Measurements from ENCODE around the gene KITLG.

The KITLG gene

DNA sequence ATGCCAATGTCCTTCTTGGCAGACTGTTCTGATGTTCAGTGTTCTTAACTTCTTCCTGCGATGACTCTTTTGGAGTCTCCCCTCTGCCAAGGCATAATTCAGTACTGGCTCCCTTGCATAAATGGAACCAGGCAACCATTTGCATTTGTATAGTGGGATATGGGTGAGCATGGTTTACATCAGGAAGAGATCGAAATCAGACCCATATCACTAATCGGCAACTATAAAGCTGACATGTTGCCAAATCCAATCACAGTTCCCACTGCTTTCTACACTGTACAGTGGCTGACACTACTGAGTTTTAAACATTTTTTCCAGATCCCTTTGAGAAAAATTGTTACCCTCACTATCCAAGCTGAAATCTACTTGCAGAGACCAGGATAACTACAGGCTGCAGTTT lies 83.8 kb downstream of the KITLG start:
- Histone ChIP-seq H3K36me3 (ENCODE audit: control insufficient read depth in 1 of 2, insufficient read depth in 2 of 2, low read length in 2 of 2) (no peaks in the 10 kb centered on the region), H3K18ac (ENCODE audit: low read length) (no peak overlapping the region), H3K4me2 (ENCODE audit: low read length) (no peak overlapping the region), H3K27me3 (ENCODE audit: insufficient read depth, low read length) (no peaks in the 10 kb centered on the region), H3K14ac (ENCODE audit: low read length) (no peak overlapping the region), H2AK5ac (ENCODE audit: low read length) (no peak overlapping the region), H2AFZ (ENCODE audit: insufficient read depth, low read length, poor library complexity) (no peak overlapping the region), H4K8ac (ENCODE audit: low read depth, low read length) (no peak overlapping the region), H4K12ac (ENCODE audit: low read depth, low read length) (no peak overlapping the region), H3K4me1 (ENCODE audit: control insufficient read depth in 1 of 2, insufficient read depth in 2 of 2, low read length in 2 of 2) (no peaks in the 10 kb centered on the region), H3K4ac (ENCODE audit: low read depth, low read length) (no peak overlapping the region), H3K4me3 (ENCODE audit: low read depth, low read length) (no peak overlapping the region), H3K79me1 (ENCODE audit: low read length) (no peaks in the 10 kb centered on the region), H3K9ac (ENCODE audit: low read length) (no peak overlapping the region), H3K9me3 (ENCODE audit: insufficient read depth, low read depth, low read length) (no peaks in the 10 kb centered on the region), H3K27ac (ENCODE audit: low read depth, low read length) (no peak overlapping the region), H2BK5ac (ENCODE audit: low read depth, low read length, poor library complexity) (no peak overlapping the region), H3K79me2 (ENCODE audit: control insufficient read depth, insufficient read depth, low read length, poor library complexity) (no peaks in the 10 kb centered on the region), H2BK12ac (ENCODE audit: low read length) (no peak overlapping the region), H2BK120ac (ENCODE audit: insufficient read depth, low read length, poor library complexity) (no peak overlapping the region), H3K23ac (ENCODE audit: low read length) (no peak overlapping the region), H4K91ac (ENCODE audit: low read depth, low read length) (no peak overlapping the region)
- no peak for DNase-seq
- WGBS (ENCODE audit: extremely low coverage, insufficient coverage, insufficient read length) = no CpG with 5 or more reads among the region's 3 CpGs

DNA sequence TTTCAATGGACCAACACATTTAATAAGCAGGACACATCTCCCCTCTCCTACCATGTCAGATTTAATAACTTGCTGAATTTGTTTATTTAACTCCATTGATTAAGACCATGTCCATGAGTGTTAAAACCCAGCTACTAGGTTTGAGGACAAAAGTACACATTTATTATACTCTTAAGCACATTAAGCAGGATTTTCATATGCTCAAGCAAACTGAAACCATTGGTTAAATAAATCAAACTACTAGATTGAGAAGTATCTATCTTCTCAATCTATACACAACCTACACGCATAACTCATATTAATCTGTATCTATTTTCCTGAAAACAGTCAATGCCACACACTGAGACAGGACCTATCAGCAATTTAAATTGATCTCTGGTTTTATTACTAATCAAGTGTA lies 85.2 kb downstream of the KITLG start:
- Histone ChIP-seq H3K79me1 (ENCODE audit: low read length) (no peaks in the 10 kb centered on the region), H3K14ac (ENCODE audit: low read length) (no peak overlapping the region), H3K4ac (ENCODE audit: low read depth, low read length) (no peak overlapping the region), H4K12ac (ENCODE audit: low read depth, low read length) (no peak overlapping the region), H3K18ac (ENCODE audit: low read length) (no peak overlapping the region), H3K36me3 (ENCODE audit: control insufficient read depth in 1 of 2, insufficient read depth in 2 of 2, low read length in 2 of 2) (no peaks in the 10 kb centered on the region), H3K23ac (ENCODE audit: low read length) (no peak overlapping the region), H4K8ac (ENCODE audit: low read depth, low read length) (no peak overlapping the region), H3K4me1 (ENCODE audit: control insufficient read depth in 1 of 2, insufficient read depth in 2 of 2, low read length in 2 of 2) (no peaks in the 10 kb centered on the region), H3K9me3 (ENCODE audit: insufficient read depth, low read depth, low read length) (no peaks in the 10 kb centered on the region), H3K9ac (ENCODE audit: low read length) (no peak overlapping the region), H4K91ac (ENCODE audit: low read depth, low read length) (no peak overlapping the region), H3K79me2 (ENCODE audit: control insufficient read depth, insufficient read depth, low read length, poor library complexity) (no peaks in the 10 kb centered on the region), H3K4me3 (ENCODE audit: low read depth, low read length) (no peak overlapping the region), H3K4me2 (ENCODE audit: low read length) (no peak overlapping the region), H3K27ac (ENCODE audit: low read depth, low read length) (no peak overlapping the region), H3K27me3 (ENCODE audit: insufficient read depth, low read length) (no peaks in the 10 kb centered on the region), H2BK5ac (ENCODE audit: low read depth, low read length, poor library complexity) (no peak overlapping the region), H2AK5ac (ENCODE audit: low read length) (no peak overlapping the region), H2BK12ac (ENCODE audit: low read length) (no peak overlapping the region), H2AFZ (ENCODE audit: insufficient read depth, low read length, poor library complexity) (no peak overlapping the region), H2BK120ac (ENCODE audit: insufficient read depth, low read length, poor library complexity) (no peak overlapping the region)
- WGBS (ENCODE audit: extremely low coverage, insufficient coverage, insufficient read length) = 100% methylated on average over 1 of the region's 1 CpG
- no peak for DNase-seq

DNA sequence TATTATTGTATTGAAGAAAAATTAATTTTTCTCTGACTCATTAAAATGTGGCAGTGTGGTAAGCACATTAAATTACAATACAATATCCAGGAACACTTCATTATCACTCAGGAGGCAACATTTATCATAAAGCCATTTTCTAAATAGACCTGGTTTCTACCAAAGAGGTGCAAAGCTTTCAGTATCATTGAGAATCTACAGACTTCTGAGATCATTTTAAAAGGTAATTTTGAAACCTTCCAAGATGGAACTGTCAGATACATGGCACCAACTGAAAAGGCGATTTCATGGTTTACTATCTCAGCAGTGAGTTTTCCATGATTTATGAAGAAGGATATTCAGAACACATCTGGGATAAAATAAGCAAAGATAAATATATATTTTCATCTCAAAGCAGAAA lies 85.8 kb downstream of the KITLG start:
- Histone ChIP-seq H3K79me2 (ENCODE audit: control insufficient read depth, insufficient read depth, low read length, poor library complexity) (no peaks in the 10 kb centered on the region), H3K27ac (ENCODE audit: low read depth, low read length) (no peak overlapping the region), H2BK5ac (ENCODE audit: low read depth, low read length, poor library complexity) (no peak overlapping the region), H2BK12ac (ENCODE audit: low read length) (no peak overlapping the region), H3K27me3 (ENCODE audit: insufficient read depth, low read length) (no peaks in the 10 kb centered on the region), H3K18ac (ENCODE audit: low read length) (no peak overlapping the region), H3K4me2 (ENCODE audit: low read length) (no peak overlapping the region), H3K4me3 (ENCODE audit: low read depth, low read length) (no peak overlapping the region), H4K8ac (ENCODE audit: low read depth, low read length) (no peak overlapping the region), H2AK5ac (ENCODE audit: low read length) (no peak overlapping the region), H3K4ac (ENCODE audit: low read depth, low read length) (no peak overlapping the region), H3K9me3 (ENCODE audit: insufficient read depth, low read depth, low read length) (no peaks in the 10 kb centered on the region), H3K14ac (ENCODE audit: low read length) (no peak overlapping the region), H4K12ac (ENCODE audit: low read depth, low read length) (no peak overlapping the region), H3K36me3 (ENCODE audit: control insufficient read depth in 1 of 2, insufficient read depth in 2 of 2, low read length in 2 of 2) (no peaks in the 10 kb centered on the region), H2BK120ac (ENCODE audit: insufficient read depth, low read length, poor library complexity) (no peak overlapping the region), H3K9ac (ENCODE audit: low read length) (no peak overlapping the region), H4K91ac (ENCODE audit: low read depth, low read length) (no peak overlapping the region), H3K23ac (ENCODE audit: low read length) (no peak overlapping the region), H3K4me1 (ENCODE audit: control insufficient read depth in 1 of 2, insufficient read depth in 2 of 2, low read length in 2 of 2) (no peaks in the 10 kb centered on the region), H3K79me1 (ENCODE audit: low read length) (no peaks in the 10 kb centered on the region), H2AFZ (ENCODE audit: insufficient read depth, low read length, poor library complexity) (no peak overlapping the region)
- DNase-seq = no peak
- no CpG with 5 or more reads among the region's 1 CpG for WGBS (ENCODE audit: extremely low coverage, insufficient coverage, insufficient read length)

DNA sequence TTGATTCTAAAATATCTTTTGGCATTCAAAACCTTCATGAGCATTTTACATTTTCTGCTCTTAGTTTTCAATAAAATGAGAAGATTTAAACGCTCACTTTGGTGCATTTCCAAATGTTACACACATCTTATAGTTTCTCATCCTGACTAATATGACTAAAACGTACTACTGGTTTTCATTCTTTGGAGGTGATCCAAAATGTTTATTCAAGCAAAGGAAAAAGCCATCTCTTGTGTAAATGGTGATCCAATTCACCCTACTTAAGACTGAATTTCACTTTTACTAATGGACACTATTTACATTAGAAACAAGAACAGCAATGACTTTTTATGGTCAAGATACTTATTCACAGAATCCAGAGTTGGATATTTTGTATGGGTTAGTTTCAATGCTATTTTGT lies 86.6 kb downstream of the KITLG start:
- Histone ChIP-seq H3K14ac (ENCODE audit: low read length) (no peak overlapping the region), H2AK5ac (ENCODE audit: low read length) (no peak overlapping the region), H3K79me1 (ENCODE audit: low read length) (no peaks in the 10 kb centered on the region), H3K27ac (ENCODE audit: low read depth, low read length) (no peak overlapping the region), H3K4me2 (ENCODE audit: low read length) (no peak overlapping the region), H3K4me3 (ENCODE audit: low read depth, low read length) (no peak overlapping the region), H4K8ac (ENCODE audit: low read depth, low read length) (no peak overlapping the region), H3K9me3 (ENCODE audit: insufficient read depth, low read depth, low read length) (no peaks in the 10 kb centered on the region), H3K79me2 (ENCODE audit: control insufficient read depth, insufficient read depth, low read length, poor library complexity) (no peaks in the 10 kb centered on the region), H3K4ac (ENCODE audit: low read depth, low read length) (no peak overlapping the region), H3K4me1 (ENCODE audit: control insufficient read depth in 1 of 2, insufficient read depth in 2 of 2, low read length in 2 of 2) (no peaks in the 10 kb centered on the region), H2AFZ (ENCODE audit: insufficient read depth, low read length, poor library complexity) (no peak overlapping the region), H4K91ac (ENCODE audit: low read depth, low read length) (no peak overlapping the region), H2BK12ac (ENCODE audit: low read length) (no peak overlapping the region), H3K27me3 (ENCODE audit: insufficient read depth, low read length) (no peaks in the 10 kb centered on the region), H2BK120ac (ENCODE audit: insufficient read depth, low read length, poor library complexity) (no peak overlapping the region), H2BK5ac (ENCODE audit: low read depth, low read length, poor library complexity) (no peak overlapping the region), H4K12ac (ENCODE audit: low read depth, low read length) (no peak overlapping the region), H3K9ac (ENCODE audit: low read length) (no peak overlapping the region), H3K18ac (ENCODE audit: low read length) (no peak overlapping the region), H3K23ac (ENCODE audit: low read length) (no peak overlapping the region), H3K36me3 (ENCODE audit: control insufficient read depth in 1 of 2, insufficient read depth in 2 of 2, low read length in 2 of 2) (no peaks in the 10 kb centered on the region)
- no CpG with 5 or more reads among the region's 2 CpGs for whole genome bisulfite sequencing (ENCODE audit: extremely low coverage, insufficient coverage, insufficient read length)
- no peak for DNase-seq
